Measurements from ENCODE around the gene PRR3. TPM values are rescaled to one million over a fixed set of nuclear protein-coding genes. Genes with fewer than 3 reads are reported as not detected.

The PRR3 gene
- total RNA-seq, 1 donor from 2014 or later, result 8.6 TPM

DNA sequence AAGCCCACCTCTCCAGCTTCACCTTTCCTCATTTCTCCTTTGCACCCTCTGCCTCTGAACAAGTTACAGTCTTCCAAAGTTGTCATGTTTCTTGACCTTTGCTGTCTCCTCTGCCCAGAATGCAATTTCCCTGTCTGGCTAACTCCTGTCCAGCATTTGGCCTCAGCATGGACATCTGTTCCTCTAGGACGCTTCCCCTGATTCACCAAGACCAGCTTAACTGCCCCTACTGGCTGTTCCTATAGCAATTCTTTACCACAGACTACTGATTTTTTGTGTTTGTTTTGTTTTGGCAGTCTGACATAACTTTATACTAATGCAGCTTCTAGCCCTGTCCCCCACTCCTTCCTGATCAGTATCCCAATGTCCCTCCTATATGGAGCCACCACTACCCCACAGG lies 14.2 kb upstream of the PRR3 start:
- no peak for DNase-seq (ENCODE audit: low read depth)
- H3K4me3 ChIP-seq (ENCODE audit: low read depth, low read length), result no peak overlapping the region
- TF ChIP-seq, protein P1, sequence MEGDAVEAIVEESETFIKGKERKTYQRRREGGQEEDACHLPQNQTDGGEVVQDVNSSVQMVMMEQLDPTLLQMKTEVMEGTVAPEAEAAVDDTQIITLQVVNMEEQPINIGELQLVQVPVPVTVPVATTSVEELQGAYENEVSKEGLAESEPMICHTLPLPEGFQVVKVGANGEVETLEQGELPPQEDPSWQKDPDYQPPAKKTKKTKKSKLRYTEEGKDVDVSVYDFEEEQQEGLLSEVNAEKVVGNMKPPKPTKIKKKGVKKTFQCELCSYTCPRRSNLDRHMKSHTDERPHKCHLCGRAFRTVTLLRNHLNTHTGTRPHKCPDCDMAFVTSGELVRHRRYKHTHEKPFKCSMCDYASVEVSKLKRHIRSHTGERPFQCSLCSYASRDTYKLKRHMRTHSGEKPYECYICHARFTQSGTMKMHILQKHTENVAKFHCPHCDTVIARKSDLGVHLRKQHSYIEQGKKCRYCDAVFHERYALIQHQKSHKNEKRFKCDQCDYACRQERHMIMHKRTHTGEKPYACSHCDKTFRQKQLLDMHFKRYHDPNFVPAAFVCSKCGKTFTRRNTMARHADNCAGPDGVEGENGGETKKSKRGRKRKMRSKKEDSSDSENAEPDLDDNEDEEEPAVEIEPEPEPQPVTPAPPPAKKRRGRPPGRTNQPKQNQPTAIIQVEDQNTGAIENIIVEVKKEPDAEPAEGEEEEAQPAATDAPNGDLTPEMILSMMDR (IDR thresholded peaks at IDR 0.05; ENCODE audit: insufficient read depth, low read length, poor library complexity, severe bottlenecking), result no peak
- H3K27me3 ChIP-seq (ENCODE audit: control insufficient read depth, insufficient read depth, low read length), result no peaks in the 10 kb centered on the region
- H3K36me3 ChIP-seq (ENCODE audit: control insufficient read depth, insufficient read depth, low read length), result peaks cover 1% of the 10 kb centered on the region

DNA sequence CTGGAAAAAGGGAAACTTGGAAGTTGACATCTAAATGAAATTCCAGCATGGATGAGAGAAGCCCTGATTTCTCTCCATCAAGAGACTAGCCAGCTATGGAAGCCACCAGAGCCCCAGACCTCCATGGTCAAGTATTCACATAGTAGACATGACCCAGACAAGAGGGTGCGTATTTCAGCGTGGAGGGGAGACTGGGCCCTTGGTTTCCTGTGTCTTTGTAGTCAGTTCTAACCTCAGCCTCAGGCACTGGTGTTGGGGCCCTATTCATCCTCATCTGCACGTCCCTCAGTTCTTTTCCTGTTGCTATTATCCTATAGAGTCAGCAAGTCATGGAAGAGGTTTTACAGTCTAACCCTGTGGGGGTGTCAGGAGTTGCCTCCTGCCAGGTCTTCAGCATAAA lies 13.3 kb upstream of the PRR3 start:
- no peaks in the 10 kb centered on the region for H3K27me3 ChIP-seq (ENCODE audit: control insufficient read depth, insufficient read depth, low read length)
- H3K4me3 ChIP-seq (ENCODE audit: low read depth, low read length), result no peak overlapping the region
- DNase-seq (ENCODE audit: low read depth), result no peak
- H3K36me3 ChIP-seq (ENCODE audit: control insufficient read depth, insufficient read depth, low read length), result peaks cover 3% of the 10 kb centered on the region
- TF ChIP-seq, protein P1 (IDR thresholded peaks at IDR 0.05; ENCODE audit: insufficient read depth, low read length, poor library complexity, severe bottlenecking), result no peak

DNA sequence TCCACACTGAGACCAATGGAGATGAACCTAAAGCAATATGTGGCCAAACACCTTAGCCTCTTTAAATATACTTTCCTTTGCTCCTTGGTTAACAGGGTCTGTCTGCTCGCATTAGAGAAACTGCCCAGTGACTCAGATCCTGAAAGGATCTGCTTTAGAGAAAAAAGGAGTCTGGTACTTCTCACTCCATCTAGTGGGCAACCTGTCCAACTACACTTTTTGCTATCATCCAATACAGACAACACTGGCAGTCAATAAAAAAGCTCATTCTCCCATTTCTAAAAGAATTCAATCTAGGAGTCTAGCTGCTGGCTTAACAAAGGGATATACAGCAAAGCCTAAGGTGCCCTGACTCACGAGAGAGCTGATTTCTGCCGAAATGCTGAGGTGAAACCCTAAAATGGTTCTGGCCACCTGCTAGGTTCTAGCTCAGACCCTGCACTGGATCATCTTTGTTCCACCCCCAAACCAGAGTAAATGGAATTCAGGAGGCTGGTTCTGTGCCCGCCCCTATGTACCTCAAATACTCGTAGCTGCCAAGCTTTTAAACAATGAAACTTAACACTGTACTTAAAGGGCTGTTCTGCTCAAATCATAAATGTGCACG lies 12.3 kb upstream of the PRR3 start:
- H3K27me3 ChIP-seq (ENCODE audit: control insufficient read depth, insufficient read depth, low read length), result no peaks in the 10 kb centered on the region
- no peak overlapping the region for H3K4me3 ChIP-seq (ENCODE audit: low read depth, low read length)
- TF ChIP-seq, protein P1 (IDR thresholded peaks at IDR 0.05; ENCODE audit: insufficient read depth, low read length, poor library complexity, severe bottlenecking), result peak; percentile 72
- DNase-seq (ENCODE audit: low read depth), result no peak
- H3K36me3 ChIP-seq (ENCODE audit: control insufficient read depth, insufficient read depth, low read length), result peaks cover 5% of the 10 kb centered on the region

DNA sequence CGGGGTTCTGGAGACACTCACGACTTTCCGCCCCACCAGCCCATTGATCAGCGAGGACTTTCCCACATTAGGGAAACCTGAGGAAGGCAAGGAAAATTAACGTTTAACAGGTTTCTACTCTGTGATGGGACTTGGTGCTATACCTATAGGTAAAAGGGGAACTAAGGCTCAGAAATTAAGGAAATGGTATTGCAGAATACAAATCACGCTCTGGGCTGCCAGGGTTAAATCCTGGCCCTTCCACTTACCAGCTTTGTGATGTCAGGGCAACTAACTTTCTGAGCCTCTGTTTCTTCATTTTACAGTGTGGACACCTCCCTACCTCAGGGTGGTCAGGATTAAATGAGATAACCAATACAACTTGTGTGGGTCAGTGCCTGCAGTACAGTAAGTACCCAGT lies 9.6 kb upstream of the PRR3 start:
- no peaks in the 10 kb centered on the region for H3K27me3 ChIP-seq (ENCODE audit: control insufficient read depth, insufficient read depth, low read length)
- no peak overlapping the region for H3K4me3 ChIP-seq (ENCODE audit: low read depth, low read length)
- DNase-seq (ENCODE audit: low read depth), result no peak
- peaks cover 5% of the 10 kb centered on the region for H3K36me3 ChIP-seq (ENCODE audit: control insufficient read depth, insufficient read depth, low read length)
- TF ChIP-seq, protein P1 (IDR thresholded peaks at IDR 0.05; ENCODE audit: insufficient read depth, low read length, poor library complexity, severe bottlenecking), result no peak

DNA sequence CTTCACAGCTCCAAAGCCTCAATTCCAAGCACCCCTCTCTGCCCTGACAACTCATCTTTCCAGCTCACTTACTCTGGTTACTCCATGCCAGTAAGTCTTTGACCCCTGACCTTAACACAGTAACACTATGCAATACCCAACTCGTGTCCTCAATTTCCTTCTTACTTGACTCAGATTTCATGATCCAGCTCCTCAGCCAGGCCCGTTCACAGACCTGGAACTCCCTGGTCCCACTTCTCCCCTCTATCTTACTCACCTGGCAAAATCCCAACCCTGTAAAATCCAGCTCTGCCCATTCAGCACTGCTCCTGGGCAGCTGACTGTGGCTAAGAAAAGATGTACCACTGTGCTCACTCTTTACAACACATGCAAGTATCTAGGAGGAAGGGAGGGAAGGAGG lies 8.7 kb upstream of the PRR3 start:
- TF ChIP-seq, protein P1 (IDR thresholded peaks at IDR 0.05; ENCODE audit: insufficient read depth, low read length, poor library complexity, severe bottlenecking), result no peak
- no peaks in the 10 kb centered on the region for H3K27me3 ChIP-seq (ENCODE audit: control insufficient read depth, insufficient read depth, low read length)
- H3K4me3 ChIP-seq (ENCODE audit: low read depth, low read length), result no peak overlapping the region
- H3K36me3 ChIP-seq (ENCODE audit: control insufficient read depth, insufficient read depth, low read length), result peaks cover 6% of the 10 kb centered on the region
- DNase-seq (ENCODE audit: low read depth), result no peak

DNA sequence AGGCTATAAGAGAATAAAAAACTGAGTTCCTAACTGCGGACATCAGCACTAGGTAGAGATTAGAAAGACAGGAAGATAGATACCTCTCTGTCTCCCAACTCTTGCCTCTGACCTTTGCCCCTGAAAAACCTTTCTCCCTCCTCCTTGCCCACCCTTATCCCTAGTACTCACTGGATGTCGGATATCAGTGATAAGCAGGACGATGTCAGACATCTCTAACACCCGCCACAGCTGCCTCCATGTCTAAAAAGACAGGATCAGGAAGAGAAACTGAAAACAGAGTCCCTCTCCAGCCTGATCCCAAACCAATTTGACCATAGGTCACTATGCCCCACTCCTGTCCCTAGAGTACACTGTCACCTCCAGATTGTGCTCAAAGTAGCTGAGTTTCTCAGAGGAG lies 2.7 kb upstream of the PRR3 start:
- no peak overlapping the region for H3K4me3 ChIP-seq (ENCODE audit: low read depth, low read length)
- DNase-seq (ENCODE audit: low read depth), result no peak
- H3K27me3 ChIP-seq (ENCODE audit: control insufficient read depth, insufficient read depth, low read length), result no peaks in the 10 kb centered on the region
- TF ChIP-seq, protein P1 (IDR thresholded peaks at IDR 0.05; ENCODE audit: insufficient read depth, low read length, poor library complexity, severe bottlenecking), result no peak
- H3K36me3 ChIP-seq (ENCODE audit: control insufficient read depth, insufficient read depth, low read length), result peaks cover 3% of the 10 kb centered on the region
